HepG2 (cell line): ENCODE data around the gene EPHX1.

Source experiments
- ELF1 ChIP-seq: sonication (generic); formaldehyde crosslinking; IDR thresholded peaks from 2 replicates; pipeline ENCODE4 v1.4.0; 2020; ENCODE audit warnings: missing genetic modification reagents
- KDM1A ChIP-seq: IDR thresholded peaks from 2 replicates; pipeline ENCODE4 v1.6.1; 2016; ENCODE audit warnings: missing compliant biosample characterization
- MLXIP ChIP-seq: sonication (generic); formaldehyde crosslinking; IDR thresholded peaks from 2 replicates; pipeline ENCODE4 v1.9.0; 2021; ENCODE audit warnings: missing genetic modification reagents, borderline replicate concordance
- MYC ChIP-seq: sonication (generic); formaldehyde crosslinking; IDR thresholded peaks from 2 replicates; pipeline ENCODE4 v1.9.0; 2021; ENCODE audit warnings: missing genetic modification reagents, borderline replicate concordance
- SP1 ChIP-seq, 2 experiments: fragments of 450-650 bp in 1 of 2; sonication (generic) in 1 of 2; formaldehyde crosslinking in 1 of 2; IDR thresholded peaks; 2 replicates each; pipeline versions ENCODE4 v1.4.0 to v1.6.1; 2016 to 2020; ENCODE audit warnings: missing genetic modification reagents in 1 of 2
- YEATS4 ChIP-seq: sonication (generic); formaldehyde crosslinking; IDR thresholded peaks from 2 replicates; pipeline ENCODE4 v1.4.0; 2020; ENCODE audit warnings: missing genetic modification reagents, borderline replicate concordance
- ZNF33A ChIP-seq: sonication (generic); formaldehyde crosslinking; IDR thresholded peaks from 2 replicates; pipeline ENCODE4 v1.5.1; 2020; ENCODE audit warnings: missing genetic modification reagents, mild to moderate bottlenecking, moderate library complexity, borderline replicate concordance
- ZSCAN21 ChIP-seq: sonication (generic); formaldehyde crosslinking; IDR thresholded peaks from 2 replicates; pipeline ENCODE4 v1.8.0; 2022; ENCODE audit warnings: mild to moderate bottlenecking, missing genetic modification reagents, moderate library complexity, borderline replicate concordance
- TF ChIP-seq, protein P1 (sequence below): sonication (generic); formaldehyde crosslinking; IDR thresholded peaks from 2 replicates; pipeline ENCODE4 v1.4.0; 2020; ENCODE audit warnings: missing genetic modification reagents

GRCh38 chr1:225881081-225881958, 71.4 kb downstream of the EPHX1 start:
- TF ChIP-seq ZSCAN21, result no peak
- TF ChIP-seq KDM1A (CRISPR knock-in tag), result no peak
- no peak for TF ChIP-seq YEATS4
- TF ChIP-seq, protein P1, sequence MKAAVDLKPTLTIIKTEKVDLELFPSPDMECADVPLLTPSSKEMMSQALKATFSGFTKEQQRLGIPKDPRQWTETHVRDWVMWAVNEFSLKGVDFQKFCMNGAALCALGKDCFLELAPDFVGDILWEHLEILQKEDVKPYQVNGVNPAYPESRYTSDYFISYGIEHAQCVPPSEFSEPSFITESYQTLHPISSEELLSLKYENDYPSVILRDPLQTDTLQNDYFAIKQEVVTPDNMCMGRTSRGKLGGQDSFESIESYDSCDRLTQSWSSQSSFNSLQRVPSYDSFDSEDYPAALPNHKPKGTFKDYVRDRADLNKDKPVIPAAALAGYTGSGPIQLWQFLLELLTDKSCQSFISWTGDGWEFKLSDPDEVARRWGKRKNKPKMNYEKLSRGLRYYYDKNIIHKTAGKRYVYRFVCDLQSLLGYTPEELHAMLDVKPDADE (CRISPR knock-in tag), result no peak
- TF ChIP-seq ZNF33A (CRISPR knock-in tag), result no peak
- no peak for TF ChIP-seq ELF1 (CRISPR knock-in tag)
- no peak for TF ChIP-seq SP1 (IDR thresholded peaks at IDR 0.05)
- no peak for TF ChIP-seq SP1 (CRISPR knock-in tag; IDR thresholded peaks at IDR 0.05)
- no peak for TF ChIP-seq MYC (CRISPR knock-in tag)
- TF ChIP-seq MLXIP (CRISPR knock-in tag), result no peak
